Neuron (in vitro differentiated cells): Measurements from ENCODE around the gene HAPLN1.

Experiments used
- H2AFZ ChIP-seq: one replicate; pipeline ENCODE4 v1.6.1; 2013; ENCODE audit warnings: low read depth, mild to moderate bottlenecking, inconsistent platforms, low read length, moderate library complexity
- H3K27me3 ChIP-seq: one replicate; pipeline ENCODE4 v1.6.1; 2013; ENCODE audit warnings: low read length; ENCODE audit not compliant: insufficient read depth
- H3K36me3 ChIP-seq: one replicate; pipeline ENCODE4 v1.6.1; 2013; ENCODE audit warnings: low read length; ENCODE audit not compliant: insufficient read depth
- H3K4me1 ChIP-seq: one replicate; pipeline ENCODE4 v1.6.1; 2013; ENCODE audit warnings: low read length; ENCODE audit not compliant: insufficient read depth
- H3K4me3 ChIP-seq: 2 replicates; pipeline ENCODE4 v1.5.1; 2013; ENCODE audit warnings: mild to moderate bottlenecking, low read length, moderate library complexity
- H3K9me3 ChIP-seq: one replicate; pipeline ENCODE4 v1.6.1; 2013; ENCODE audit warnings: low read length

Gene HAPLN1

DNA sequence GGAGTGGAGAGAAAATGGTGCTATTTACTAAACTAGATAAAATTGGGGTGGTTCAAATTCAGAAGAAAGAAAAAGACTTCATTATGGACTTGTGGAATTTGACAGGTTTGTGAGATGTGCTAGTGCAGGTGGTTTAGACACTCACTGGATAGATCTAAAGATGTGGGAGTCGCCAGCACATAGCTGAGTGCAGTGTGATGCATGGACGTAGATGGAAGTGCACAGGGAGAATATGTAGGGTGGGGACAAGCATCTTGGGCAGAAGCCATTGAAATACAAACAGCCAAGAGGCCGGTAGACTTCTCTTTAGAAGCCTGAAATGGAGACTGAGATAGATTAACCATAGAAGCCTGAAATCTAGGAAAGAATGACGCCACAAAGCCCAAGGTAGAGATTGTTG lies 10.7 kb downstream of the HAPLN1 start:
- H3K4me3 ChIP-seq = no peak overlapping the region
- no peak overlapping the region for H2AFZ ChIP-seq
- H3K27me3 ChIP-seq = no peaks in the 10 kb centered on the region
- H3K4me1 ChIP-seq = no peaks in the 10 kb centered on the region
- H3K36me3 ChIP-seq = no peaks in the 10 kb centered on the region
- no peaks in the 10 kb centered on the region for H3K9me3 ChIP-seq

DNA sequence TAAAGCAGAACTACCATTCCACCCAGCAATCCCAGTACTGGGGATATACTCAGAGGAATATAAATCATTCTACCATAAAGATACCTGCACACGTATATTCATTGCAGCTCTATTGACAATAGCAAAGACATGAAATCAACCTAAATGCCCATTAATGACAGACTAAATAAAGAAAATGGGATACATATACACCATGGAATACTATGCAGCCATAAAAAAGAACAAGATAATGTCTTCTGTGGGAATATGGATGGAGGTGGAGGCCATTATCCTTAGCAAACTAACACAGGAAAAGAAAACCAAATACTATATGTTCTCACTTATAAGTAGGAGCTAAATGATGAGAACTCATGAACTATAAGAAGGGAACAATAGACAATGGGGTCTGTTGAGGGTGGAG lies 12.5 kb downstream of the HAPLN1 start:
- H3K4me3 ChIP-seq = no peak overlapping the region
- no peak overlapping the region for H2AFZ ChIP-seq
- H3K4me1 ChIP-seq = no peaks in the 10 kb centered on the region
- H3K27me3 ChIP-seq = no peaks in the 10 kb centered on the region
- no peaks in the 10 kb centered on the region for H3K36me3 ChIP-seq
- no peaks in the 10 kb centered on the region for H3K9me3 ChIP-seq

DNA sequence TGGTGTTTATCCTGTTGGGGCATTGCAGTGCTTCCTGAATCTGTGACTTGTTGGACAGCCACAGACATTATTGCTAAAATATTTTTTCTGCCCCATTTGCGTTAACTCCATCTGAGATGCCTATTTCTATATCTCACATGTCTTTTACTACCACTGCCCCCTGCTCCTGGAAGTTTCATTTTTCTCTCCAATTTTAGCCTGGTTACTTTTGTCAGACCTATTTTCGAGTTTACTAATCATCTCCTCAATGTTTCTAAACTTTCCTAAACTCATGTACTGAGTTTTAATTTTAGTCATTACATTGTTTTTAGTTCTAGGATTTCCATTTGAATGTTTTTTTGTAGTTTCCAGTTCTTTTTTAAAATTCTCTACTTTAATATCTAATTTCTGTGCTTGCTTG lies 17.6 kb downstream of the HAPLN1 start:
- Histone ChIP-seq H3K36me3 (no peaks in the 10 kb centered on the region), H3K4me1 (no peaks in the 10 kb centered on the region), H3K4me3 (no peak overlapping the region), H3K9me3 (no peaks in the 10 kb centered on the region), H3K27me3 (no peaks in the 10 kb centered on the region), H2AFZ (no peak overlapping the region)

DNA sequence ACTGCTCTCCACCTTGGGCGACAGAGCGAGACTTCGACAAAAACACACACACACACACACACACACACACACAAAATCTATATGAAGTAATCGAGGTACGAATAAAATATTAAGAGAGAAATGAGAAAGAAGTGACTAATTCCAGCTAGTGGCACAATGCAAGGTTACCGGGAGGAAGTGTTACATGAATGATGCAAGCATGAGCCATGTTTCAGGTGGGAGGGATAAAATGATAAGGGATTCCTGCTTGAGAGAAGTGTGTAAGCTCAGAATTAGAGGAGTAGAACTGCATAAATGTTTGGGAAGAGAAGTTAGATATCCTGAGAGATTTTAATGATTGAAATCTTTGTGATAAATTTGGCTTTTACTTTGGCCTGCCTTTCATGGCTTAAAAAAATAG lies 18.8 kb downstream of the HAPLN1 start:
- Histone ChIP-seq H3K9me3 (no peaks in the 10 kb centered on the region), H3K36me3 (no peaks in the 10 kb centered on the region), H3K4me1 (no peaks in the 10 kb centered on the region)

DNA sequence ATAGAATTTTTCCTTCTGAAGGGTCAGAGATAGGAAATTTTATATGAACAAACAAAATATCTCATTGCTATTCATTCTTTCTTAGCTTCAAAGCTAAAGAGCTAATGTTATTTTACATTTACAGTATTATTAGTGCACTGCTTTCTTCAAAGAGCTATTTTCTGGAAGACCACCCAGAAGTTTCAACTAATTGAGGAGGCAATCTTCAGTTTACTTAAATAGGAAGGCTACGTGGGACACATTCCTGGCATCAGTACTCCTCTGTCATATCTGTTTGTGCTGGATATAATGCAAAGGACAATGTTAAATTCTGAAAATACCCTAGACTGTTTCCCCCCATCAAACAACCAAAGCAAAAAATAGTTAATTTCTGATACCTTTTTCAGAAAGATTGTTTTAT lies 30.8 kb downstream of the HAPLN1 start:
- Histone ChIP-seq H2AFZ (no peak overlapping the region), H3K4me1 (no peaks in the 10 kb centered on the region), H3K27me3 (no peaks in the 10 kb centered on the region), H3K9me3 (no peaks in the 10 kb centered on the region), H3K4me3 (no peak overlapping the region), H3K36me3 (no peaks in the 10 kb centered on the region)

More for the DNA sequence above, 18.8 kb downstream of the HAPLN1 start:
- Histone ChIP-seq H3K4me3 (no peak overlapping the region), H3K27me3 (no peaks in the 10 kb centered on the region), H2AFZ (no peak overlapping the region)

DNA sequence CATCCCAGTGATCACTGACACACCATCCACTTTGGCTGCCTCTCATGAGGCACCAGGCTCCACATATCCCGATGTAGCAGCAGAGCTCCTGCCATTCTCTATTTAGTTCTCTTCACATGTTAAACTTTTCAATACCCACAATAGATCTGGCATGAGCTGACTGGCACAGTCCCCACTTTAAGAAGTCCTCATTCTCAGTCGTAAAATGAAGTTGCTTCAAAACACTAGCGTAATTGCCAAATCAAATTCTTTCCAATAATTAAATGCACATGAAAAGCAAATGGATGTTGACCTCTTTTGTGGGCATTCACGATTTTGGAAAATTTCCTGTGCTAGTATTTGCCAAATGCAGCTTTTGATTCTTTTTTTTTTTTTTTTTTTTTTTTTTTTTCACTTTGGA lies 32.4 kb downstream of the HAPLN1 start:
- H2AFZ ChIP-seq = no peak overlapping the region
- H3K4me1 ChIP-seq = peaks cover 9% of the 10 kb centered on the region
- H3K36me3 ChIP-seq = no peaks in the 10 kb centered on the region
- no peak overlapping the region for H3K4me3 ChIP-seq
- no peaks in the 10 kb centered on the region for H3K27me3 ChIP-seq
- H3K9me3 ChIP-seq = no peaks in the 10 kb centered on the region

DNA sequence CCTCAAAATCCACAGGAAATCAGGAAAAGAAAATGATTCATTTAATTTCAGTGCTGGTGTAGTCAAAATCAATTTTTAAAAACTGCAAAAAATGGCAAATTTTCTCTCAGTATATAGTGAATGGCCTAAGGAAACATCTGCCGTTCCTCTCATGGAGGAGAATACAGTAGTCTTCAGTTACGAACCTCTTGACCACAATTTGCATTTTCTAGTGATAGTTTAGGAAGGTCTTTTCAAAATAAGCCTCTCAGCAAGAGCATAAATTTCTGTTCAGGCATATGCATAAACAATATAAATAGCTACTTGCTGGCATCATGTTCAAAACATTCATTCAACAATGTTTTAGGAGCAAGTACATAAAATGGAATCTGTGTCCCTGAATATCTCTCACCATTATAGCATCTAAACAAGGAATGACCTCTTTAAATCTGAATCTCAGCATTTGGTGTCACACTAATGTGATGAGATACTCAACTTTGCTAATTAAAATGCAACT lies 33.5 kb downstream of the HAPLN1 start:
- Histone ChIP-seq H3K9me3 (no peaks in the 10 kb centered on the region), H3K36me3 (no peaks in the 10 kb centered on the region), H3K4me3 (no peak overlapping the region), H3K27me3 (no peaks in the 10 kb centered on the region), H2AFZ (no peak overlapping the region), H3K4me1 (peaks cover 9% of the 10 kb centered on the region)

DNA sequence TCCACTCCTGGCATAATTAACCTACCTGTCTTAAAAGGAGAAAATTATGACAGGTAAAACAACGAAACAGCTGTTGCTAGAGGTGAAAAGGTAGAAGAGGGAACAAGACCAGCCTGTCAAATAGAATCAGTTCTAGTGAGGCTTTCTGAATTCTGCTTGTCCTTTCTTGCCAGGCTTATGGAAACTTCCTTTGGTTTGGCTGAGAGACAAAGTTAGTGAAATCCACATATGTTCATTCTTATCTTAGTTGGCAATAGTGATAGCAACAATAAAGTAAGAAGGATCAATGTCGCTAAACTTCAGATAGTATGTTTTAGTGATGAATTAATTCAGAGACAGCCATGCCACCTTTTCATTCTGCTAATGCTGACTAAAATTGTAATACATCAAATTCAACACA lies 34.4 kb downstream of the HAPLN1 start:
- no peaks in the 10 kb centered on the region for H3K36me3 ChIP-seq
- H2AFZ ChIP-seq = no peak overlapping the region
- no peaks in the 10 kb centered on the region for H3K27me3 ChIP-seq
- H3K9me3 ChIP-seq = no peaks in the 10 kb centered on the region
- H3K4me3 ChIP-seq = no peak overlapping the region
- peaks cover 9% of the 10 kb centered on the region for H3K4me1 ChIP-seq

DNA sequence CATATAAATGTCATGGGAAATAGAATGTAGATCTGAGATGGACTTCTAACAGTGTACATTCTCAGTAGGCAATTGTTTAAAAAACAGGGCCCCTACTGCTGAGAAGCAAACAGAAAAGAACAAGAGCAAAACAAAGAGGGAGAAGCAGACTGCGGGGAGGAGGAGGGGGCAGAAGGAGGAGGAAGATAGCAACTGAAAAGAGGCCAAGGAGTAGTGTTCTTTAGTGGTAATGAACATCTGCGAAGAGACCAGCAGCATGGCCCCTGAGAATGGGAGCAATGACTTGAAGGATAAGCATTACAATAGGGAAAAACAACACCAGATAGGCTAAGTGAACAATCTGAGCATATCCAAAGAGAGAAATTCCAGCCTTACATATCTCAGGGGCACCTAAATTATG lies 36.8 kb downstream of the HAPLN1 start:
- H3K4me3 ChIP-seq = no peak overlapping the region
- H3K36me3 ChIP-seq = no peaks in the 10 kb centered on the region
- no peaks in the 10 kb centered on the region for H3K27me3 ChIP-seq
- H2AFZ ChIP-seq = peak overlapping the region; percentile 73
- no peaks in the 10 kb centered on the region for H3K9me3 ChIP-seq
- H3K4me1 ChIP-seq = peaks cover 9% of the 10 kb centered on the region

DNA sequence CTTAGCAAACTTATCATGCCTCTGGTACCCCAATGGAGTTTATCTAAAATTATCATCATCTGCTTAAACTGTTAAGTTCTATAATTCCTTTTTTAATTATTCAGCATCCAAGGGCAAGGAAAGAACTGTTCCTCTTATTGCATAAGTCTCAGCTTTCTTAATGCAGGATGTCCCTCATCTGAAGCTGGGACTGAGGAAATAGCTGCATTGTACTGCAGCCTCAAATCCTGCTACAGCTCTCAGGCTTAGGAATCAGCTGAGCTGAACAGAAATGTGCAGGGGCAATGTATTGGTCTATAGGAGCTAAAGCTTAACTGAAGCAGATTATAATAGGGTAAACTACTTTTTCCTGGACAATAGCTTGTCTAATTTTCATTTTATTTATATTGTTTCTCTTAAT lies 48.0 kb downstream of the HAPLN1 start:
- Histone ChIP-seq H3K4me1 (no peaks in the 10 kb centered on the region), H2AFZ (no peak overlapping the region), H3K4me3 (no peak overlapping the region), H3K36me3 (no peaks in the 10 kb centered on the region), H3K9me3 (no peaks in the 10 kb centered on the region), H3K27me3 (no peaks in the 10 kb centered on the region)

DNA sequence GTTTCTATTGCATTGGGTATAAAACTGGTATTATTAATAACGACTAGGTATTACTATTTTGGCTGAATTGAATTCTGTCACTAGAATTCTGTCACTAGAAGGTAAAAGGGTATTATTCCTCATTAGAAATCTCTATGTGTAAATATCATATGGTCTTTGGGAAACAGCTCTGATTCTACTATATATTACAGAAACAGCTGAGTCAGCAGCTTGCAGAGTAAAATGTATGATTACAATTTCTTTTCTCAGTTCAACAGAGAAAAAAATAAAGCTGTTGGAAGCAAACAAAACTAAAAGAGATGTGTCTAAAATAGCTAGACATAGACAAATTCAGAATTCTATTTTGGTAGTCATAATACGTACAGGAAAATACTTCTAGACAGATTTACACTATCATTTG lies 48.5 kb downstream of the HAPLN1 start:
- no peaks in the 10 kb centered on the region for H3K27me3 ChIP-seq
- no peak overlapping the region for H3K4me3 ChIP-seq
- no peak overlapping the region for H2AFZ ChIP-seq
- no peaks in the 10 kb centered on the region for H3K4me1 ChIP-seq
- H3K9me3 ChIP-seq = no peaks in the 10 kb centered on the region
- no peaks in the 10 kb centered on the region for H3K36me3 ChIP-seq

DNA sequence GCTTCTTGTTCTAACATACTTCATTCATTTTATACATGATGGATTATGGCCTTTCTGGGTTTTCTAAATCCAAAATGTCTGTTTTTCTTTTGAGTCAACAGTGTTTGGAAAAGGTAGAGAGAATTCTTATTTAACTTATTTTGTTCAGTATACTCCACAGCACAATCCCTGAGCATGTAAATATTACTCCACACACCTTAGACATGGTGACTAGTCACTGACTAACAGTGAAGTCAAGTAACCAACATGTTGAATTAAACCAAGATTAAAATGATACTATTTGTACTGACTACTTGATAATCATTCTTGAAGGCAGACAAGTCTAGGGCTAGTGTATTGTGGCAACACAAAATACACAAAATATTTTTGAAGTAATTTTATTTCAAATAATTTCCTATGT lies 55.0 kb downstream of the HAPLN1 start:
- Histone ChIP-seq H3K27me3 (no peaks in the 10 kb centered on the region), H3K4me3 (no peak overlapping the region), H3K36me3 (no peaks in the 10 kb centered on the region)

DNA sequence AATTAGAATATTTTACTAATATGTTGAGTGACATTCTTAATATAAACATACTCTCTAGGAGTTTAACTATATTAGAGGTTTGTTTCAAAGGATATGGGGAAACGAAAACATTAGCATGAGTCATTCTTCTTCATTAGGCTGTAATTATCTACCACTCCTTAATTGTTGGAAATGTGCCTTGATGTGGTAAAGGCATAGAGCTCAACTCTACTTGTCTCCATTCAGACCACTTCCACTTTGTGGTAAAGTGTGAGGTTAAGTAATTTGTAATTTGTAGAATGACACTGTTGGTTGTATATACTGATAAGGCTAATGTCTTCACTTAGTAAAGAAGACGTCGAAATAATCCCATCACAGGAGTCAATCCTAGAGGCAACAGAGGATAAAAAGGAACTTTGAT lies 58.1 kb downstream of the HAPLN1 start:
- H3K27me3 ChIP-seq = no peaks in the 10 kb centered on the region
- H3K4me1 ChIP-seq = peaks cover 4% of the 10 kb centered on the region
- H3K36me3 ChIP-seq = no peaks in the 10 kb centered on the region
- H3K9me3 ChIP-seq = no peaks in the 10 kb centered on the region
- no peak overlapping the region for H2AFZ ChIP-seq
- no peak overlapping the region for H3K4me3 ChIP-seq

More for the DNA sequence above, 55.0 kb downstream of the HAPLN1 start:
- H3K4me1 ChIP-seq = peaks cover 4% of the 10 kb centered on the region
- no peaks in the 10 kb centered on the region for H3K9me3 ChIP-seq
- no peak overlapping the region for H2AFZ ChIP-seq

DNA sequence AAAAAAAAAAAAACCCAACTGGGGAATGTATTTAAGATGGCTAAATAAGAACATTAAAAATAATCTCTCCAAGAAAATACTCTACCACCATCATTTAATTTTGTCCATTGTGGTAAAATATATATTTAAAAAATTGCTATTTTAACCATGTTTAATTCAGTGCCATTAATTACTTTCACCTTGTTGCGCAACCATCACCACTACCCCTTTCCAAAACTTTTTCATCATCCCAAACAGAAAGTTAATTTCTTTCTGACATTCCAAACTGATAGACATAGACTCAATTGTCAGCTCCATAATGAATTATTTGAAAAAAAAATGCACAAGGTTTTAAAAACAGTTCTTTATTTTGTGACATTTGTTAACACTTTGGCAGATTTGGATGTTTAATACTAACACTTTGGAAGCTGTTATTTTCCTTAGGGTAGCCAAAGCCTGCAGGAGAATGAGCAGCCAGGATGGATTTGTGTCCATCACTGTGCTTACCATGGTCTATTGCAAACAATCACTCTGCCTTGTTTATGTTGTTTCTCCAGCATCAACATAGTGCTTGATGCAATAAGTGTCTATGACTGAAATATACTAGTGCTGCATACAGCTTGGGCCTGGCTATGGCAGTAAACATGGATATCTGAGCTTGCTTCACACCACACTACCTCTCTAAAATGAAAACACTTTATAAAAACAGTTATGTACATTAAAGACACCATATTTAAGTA lies 62.7 kb downstream of the HAPLN1 start:
- peaks cover 5% of the 10 kb centered on the region for H3K4me1 ChIP-seq
- H3K9me3 ChIP-seq = no peaks in the 10 kb centered on the region
- H3K27me3 ChIP-seq = no peaks in the 10 kb centered on the region
- no peak overlapping the region for H2AFZ ChIP-seq
- no peaks in the 10 kb centered on the region for H3K36me3 ChIP-seq
- H3K4me3 ChIP-seq = no peak overlapping the region
